B cell (primary cell): Measurements from ENCODE around the gene OPN4. TPM values are rescaled to one million over a fixed set of nuclear protein-coding genes. Genes with fewer than 3 reads are reported as not detected.

Experiments used
- ATAC-seq: fragments of 200-7000 bp; cut with Tn5 transposase; one replicate; pipeline ENCODE4 v1.10.0; 2021; ENCODE audit warnings: low read depth, mild to moderate bottlenecking, moderate number of reproducible peaks, moderate library complexity
- CTCF ChIA-PET: fragments of 350-600 bp; sonication (Branson Sonifier 250); formaldehyde crosslinking; loops from one replicate; lab custom pipeline; 2021; ENCODE audit warnings: antibody characterized with exemption, inconsistent platforms; lab: Charles Lee
- POLR2A ChIA-PET: fragments of 350-600 bp; sonication (Branson Sonifier 250); formaldehyde crosslinking; loops from one replicate; lab custom pipeline; 2021; ENCODE audit warnings: antibody characterized with exemption; lab: Charles Lee
- DNase-seq: peaks from one replicate; pipeline ENCODE4 v3.0.0; 2013
- H2AFZ ChIP-seq: 2 replicates; pipeline ENCODE4 v1.6.1; 2012; ENCODE audit warnings: mild to moderate bottlenecking, low read depth, low read length; ENCODE audit not compliant: insufficient read depth, poor library complexity, severe bottlenecking
- H3K27ac ChIP-seq, 2 donors: 1 replicate in 1 of 2; 2 replicates in 1 of 2; pipeline ENCODE4 v1.5.1; 2012 to 2013; ENCODE audit warnings: low read length in 2 of 2, mild to moderate bottlenecking in 2 of 2, moderate library complexity in 1 of 2
- H3K27me3 ChIP-seq, 4 experiments: fragments of 200-600 bp in 1 of 4; sonication (generic) in 1 of 4; replicated peaks in 1 of 4; 1 replicate in 2 of 4; 2 replicates in 2 of 4; pipeline versions ENCODE4 v1.6.1 to v1.7.0; 2013 to 2016; ENCODE audit warnings: low read length in 3 of 4, mild to moderate bottlenecking in 2 of 4, mixed read lengths in 1 of 4, moderate library complexity in 1 of 4; ENCODE audit not compliant: insufficient read depth in 4 of 4, control insufficient read depth in 3 of 4; ENCODE audit errors: control extremely low read depth in 1 of 4
- H3K36me3 ChIP-seq, 2 experiments: replicated peaks in 1 of 2; 1 replicate in 1 of 2; 2 replicates in 1 of 2; pipeline versions ENCODE4 v1.6.1 to v1.7.1; 2013; ENCODE audit warnings: low read length in 1 of 2; ENCODE audit not compliant: insufficient read depth in 2 of 2, control insufficient read depth in 1 of 2; ENCODE audit errors: control extremely low read depth in 1 of 2, extremely low read depth in 1 of 2
- H3K4me1 ChIP-seq, 2 donors: fragments of 200-600 bp in 1 of 2; sonication (generic) in 1 of 2; 1 replicate in 1 of 2; 2 replicates in 1 of 2; pipeline versions ENCODE4 v1.5.1 to v1.6.1; 2013 to 2017; ENCODE audit warnings: low read length in 2 of 2; ENCODE audit not compliant: control insufficient read depth in 2 of 2, insufficient read depth in 2 of 2
- H3K4me2 ChIP-seq: replicated peaks from 2 replicates; pipeline ENCODE3; 2012; ENCODE audit warnings: mild to moderate bottlenecking, low read depth, low read length; ENCODE audit not compliant: poor library complexity, severe bottlenecking
- H3K4me3 ChIP-seq, 5 experiments: fragments of 200-600 bp in 1 of 5; sonication (generic) in 1 of 5; 1 replicate in 3 of 5; 2 replicates in 2 of 5; pipeline versions ENCODE4 v1.5.1 to v1.7.0; 2011 to 2016; ENCODE audit warnings: low read length in 4 of 5, mild to moderate bottlenecking in 4 of 5, low read depth in 2 of 5, control low read depth in 1 of 5, moderate library complexity in 1 of 5; ENCODE audit not compliant: insufficient read depth in 1 of 5; ENCODE audit errors: control extremely low read depth in 1 of 5, extremely low read depth in 1 of 5
- H3K79me2 ChIP-seq: fragments of 200-600 bp; sonication (generic); one replicate; pipeline ENCODE4 v1.6.0; 2016; ENCODE audit warnings: low read length; ENCODE audit not compliant: control insufficient read depth, insufficient read depth
- H3K9ac ChIP-seq: fragments of 200-600 bp; sonication (generic); 2 replicates; pipeline ENCODE4 v1.6.1; 2017; ENCODE audit warnings: mild to moderate bottlenecking, low read length, moderate library complexity
- H3K9me3 ChIP-seq, 3 donors: one replicate each; pipeline versions ENCODE4 v1.6.1 to v1.7.1; 2013; ENCODE audit warnings: low read length in 2 of 3; ENCODE audit not compliant: control insufficient read depth in 2 of 3, insufficient read depth in 1 of 3; ENCODE audit errors: control extremely low read depth in 1 of 3
- H4K20me1 ChIP-seq: 2 replicates; pipeline ENCODE4 v1.6.0; 2012; ENCODE audit warnings: mild to moderate bottlenecking, low read length; ENCODE audit not compliant: insufficient read depth, control insufficient read depth, poor library complexity, severe bottlenecking
- H3K27ac Mint-ChIP-seq: one replicate; pipeline ENCODE4 v1.8.0; 2021; ENCODE audit warnings: mixed read lengths
- H3K27me3 Mint-ChIP-seq: one replicate; pipeline ENCODE4 v1.8.0; 2021; ENCODE audit warnings: mixed read lengths
- H3K4me1 Mint-ChIP-seq: one replicate; pipeline ENCODE4 v1.8.0; 2021; ENCODE audit warnings: mixed read lengths
- H3K4me3 Mint-ChIP-seq: one replicate; pipeline ENCODE4 v1.8.0; 2021; ENCODE audit warnings: mixed read lengths
- H3K9me3 Mint-ChIP-seq: one replicate; pipeline ENCODE4 v1.8.0; 2022; ENCODE audit warnings: mixed read lengths; ENCODE audit not compliant: insufficient read depth
- CTCF ChIP-seq: fragments of 200-600 bp; IDR thresholded peaks from one replicate; pipeline ENCODE4 v1.8.0; 2022; ENCODE audit warnings: antibody characterized with exemption, mild to moderate bottlenecking
- EZH2 ChIP-seq: IDR thresholded peaks from 2 replicates; pipeline ENCODE4 v1.6.1; 2012; ENCODE audit warnings: borderline replicate concordance, low read depth, mild to moderate bottlenecking, moderate library complexity, low read length; ENCODE audit not compliant: insufficient read depth, poor library complexity, severe bottlenecking
- WGBS: methylation state at CpG from one replicate; pipeline ENCODE4 v1.1.5; 2013; ENCODE audit warnings: missing lambda C conversion rate; ENCODE audit not compliant: insufficient coverage; 5-methylcytosine and 5-hydroxymethylcytosine counted together
- intact Hi-C: fragments of 100-400 bp; cut with micrococcal nuclease; formaldehyde crosslinking; loops from one replicate; pipeline ENCODE4 v1.10.0; 2022
- polyA plus RNA-seq: library from polyadenylated mRNA; depleted of rRNA; stranded (reverse); fragments of >200 nt; gene quantifications from 2 replicates; pipeline ENCODE4 v1.2.3, GENCODE V29; 2012
- total RNA-seq, 2 donors: library from RNA; stranded (reverse); fragments of 120-200 nt in 1 of 2; gene quantifications; 1 replicate in 1 of 2; 2 replicates in 1 of 2; pipeline versions ENCODE4 v1.2.3 to v1.2.4, GENCODE V29; 2013 to 2022

OPN4 gene
- total and polyA plus RNA-seq, 2 donors (not counting 1 experiment from before 2014, with no cell fraction given) = not detected

- H3K36me3 ChIP-seq = no peaks in the 10 kb centered on the region
- ChIA-PET POLR2A (no interaction called here), CTCF (interaction anchor here (0.6 kb wide), 1 partner anchor 272 kb away, joined by 4 read pairs; no protein-coding TSS in a partner anchor)
- H4K20me1 ChIP-seq = no peaks in the 10 kb centered on the region
- no peak overlapping the region for H2AFZ ChIP-seq
- Mint-ChIP-seq H3K4me1 (peaks cover 6% of the 10 kb centered on the region), H3K4me3 (no peak overlapping the region), H3K27me3 (no peaks in the 10 kb centered on the region), H3K27ac (no peak overlapping the region), H3K9me3 (no peaks in the 10 kb centered on the region)
- H3K4me2 ChIP-seq = no peak overlapping the region
- intact Hi-C loops = no loop called here
- H3K9ac ChIP-seq = no peak overlapping the region
- no peak overlapping the region for H3K4me3 ChIP-seq
- H3K9me3 ChIP-seq = no peaks in the 10 kb centered on the region
- no peaks in the 10 kb centered on the region for H3K27me3 ChIP-seq
- TF ChIP-seq EZH2 = no peak
- no peak for TF ChIP-seq CTCF
- peaks cover 0 to 5% of the 10 kb centered on the region in 2 donors for H3K4me1 ChIP-seq
- no peak for DNase-seq
- H3K79me2 ChIP-seq = no peaks in the 10 kb centered on the region
- no peak for ATAC-seq
- 93% methylated on average over 7 of the region's 7 CpGs for WGBS
- no peak overlapping the region for H3K27ac ChIP-seq
These were observed 12.2 kb downstream of the OPN4 start for GRCh38 chr10:86666538-86666937.

GRCh38 chr10:86667421-86668181, 13.3 kb downstream of the OPN4 start:
- intact Hi-C loops = no loop called here
- Histone ChIP-seq H3K9me3 (no peaks in the 10 kb centered on the region), H3K4me3 (no peak overlapping the region), H3K27ac (no peak overlapping the region), H3K9ac (no peak overlapping the region), H4K20me1 (no peaks in the 10 kb centered on the region), H3K4me1 (peaks cover 0 to 5% of the 10 kb centered on the region in 2 donors), H3K79me2 (no peaks in the 10 kb centered on the region), H3K36me3 (no peaks in the 10 kb centered on the region), H3K4me2 (no peak overlapping the region), H2AFZ (no peak overlapping the region), H3K27me3 (peaks cover 0 to 2% (median 0%) of the 10 kb centered on the region in 4 experiments)
- Mint-ChIP-seq H3K27ac (no peak overlapping the region), H3K4me3 (no peak overlapping the region), H3K4me1 (peaks cover 6% of the 10 kb centered on the region), H3K27me3 (no peaks in the 10 kb centered on the region), H3K9me3 (no peaks in the 10 kb centered on the region)
- ChIA-PET CTCF (no interaction called here), POLR2A (no interaction called here)
- 92% methylated on average over 10 of the region's 10 CpGs for WGBS
- no peak for TF ChIP-seq CTCF
- no peak for TF ChIP-seq EZH2
- ATAC-seq (no peak), DNase-seq (no peak)
